ENCODE measurements around the gene CCND2.
A peak's percentile ranks its signal among the peaks of the same experiment; 100 is the strongest.

The CCND2 gene

GRCh38 chr12:4259099-4259498 lies 14.5 kb upstream of the CCND2 start:
- DNase-seq (ENCODE audit: insufficient read length) (no peak), FAIRE-seq (no peak)
- TF ChIP-seq TAF1 (IDR thresholded peaks at IDR 0.05; ENCODE audit: borderline replicate concordance, low read depth, low read length): no peak
- TF ChIP-seq POLR2AphosphoS5 (IDR thresholded peaks at IDR 0.05; ENCODE audit: low read depth, low read length): no peak
- no peak for TF ChIP-seq POLR2A (IDR thresholded peaks at IDR 0.05; ENCODE audit: low read depth, low read length)

DNA sequence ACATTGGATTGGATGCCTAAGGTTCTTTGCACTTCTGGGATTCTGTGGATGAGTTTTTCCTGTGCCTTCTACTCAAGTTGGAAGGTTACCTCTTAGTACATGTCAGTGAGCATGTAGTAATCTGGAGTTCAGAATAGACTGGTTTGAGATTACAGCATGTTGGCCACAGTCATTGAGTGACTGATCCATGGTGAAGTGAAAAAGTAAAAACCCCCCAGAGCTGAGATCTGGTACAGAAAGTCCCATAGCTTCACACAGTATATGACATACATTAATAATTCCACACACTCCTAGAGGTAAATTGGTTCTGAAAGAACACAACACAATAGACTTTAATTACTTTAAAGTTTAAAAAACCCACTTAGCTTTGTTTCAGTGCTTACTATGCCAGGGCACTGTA lies 11.9 kb upstream of the CCND2 start:
- TF ChIP-seq POLR2A (IDR thresholded peaks at IDR 0.05; ENCODE audit: low read depth, low read length) (no peak), TAF1 (IDR thresholded peaks at IDR 0.05; ENCODE audit: borderline replicate concordance, low read depth, low read length) (no peak), POLR2AphosphoS5 (IDR thresholded peaks at IDR 0.05; ENCODE audit: low read depth, low read length) (no peak)
- DNase-seq (ENCODE audit: insufficient read length) (no peak), FAIRE-seq (no peak)

GRCh38 chr12:4265280-4265679 lies 8.3 kb upstream of the CCND2 start:
- TF ChIP-seq POLR2A (IDR thresholded peaks at IDR 0.05; ENCODE audit: low read depth, low read length) (no peak), POLR2AphosphoS5 (IDR thresholded peaks at IDR 0.05; ENCODE audit: low read depth, low read length) (no peak), TAF1 (IDR thresholded peaks at IDR 0.05; ENCODE audit: borderline replicate concordance, low read depth, low read length) (no peak)
- DNase-seq (ENCODE audit: insufficient read length): no peak
- FAIRE-seq: no peak

- no peak for FAIRE-seq
- TF ChIP-seq TAF1 (IDR thresholded peaks at IDR 0.05; ENCODE audit: borderline replicate concordance, low read depth, low read length) (no peak), POLR2A (IDR thresholded peaks at IDR 0.05; ENCODE audit: low read depth, low read length) (no peak), POLR2AphosphoS5 (IDR thresholded peaks at IDR 0.05; ENCODE audit: low read depth, low read length) (no peak)
Measured at GRCh38 chr12:4266990-4267389, 6.6 kb upstream of the CCND2 start.

GRCh38 chr12:4267704-4268328 lies 5.7 kb upstream of the CCND2 start:
- DNase-seq (ENCODE audit: insufficient read length) (no peak), FAIRE-seq (no peak)
- TF ChIP-seq POLR2AphosphoS5 (IDR thresholded peaks at IDR 0.05; ENCODE audit: low read depth, low read length) (no peak), POLR2A (IDR thresholded peaks at IDR 0.05; ENCODE audit: low read depth, low read length) (no peak), TAF1 (IDR thresholded peaks at IDR 0.05; ENCODE audit: borderline replicate concordance, low read depth, low read length) (no peak)

More at GRCh38 chr12:4266990-4267389, 6.6 kb upstream of the CCND2 start:
- no peak for DNase-seq (ENCODE audit: insufficient read length)

GRCh38 chr12:4268329-4269181 lies 5.0 kb upstream of the CCND2 start:
- no peak for DNase-seq (ENCODE audit: insufficient read length)
- peak; percentile 84 for FAIRE-seq
- TF ChIP-seq TAF1 (IDR thresholded peaks at IDR 0.05; ENCODE audit: borderline replicate concordance, low read depth, low read length) (no peak), POLR2AphosphoS5 (IDR thresholded peaks at IDR 0.05; ENCODE audit: low read depth, low read length) (no peak), POLR2A (IDR thresholded peaks at IDR 0.05; ENCODE audit: low read depth, low read length) (no peak)

- FAIRE-seq (peak; percentile 75), DNase-seq (ENCODE audit: insufficient read length) (no peak)
- no peak; the same call in 1 of the 2 replicates for TF ChIP-seq POLR2AphosphoS5 (IDR thresholded peaks at IDR 0.05; ENCODE audit: low read depth, low read length)
- TF ChIP-seq TAF1 (IDR thresholded peaks at IDR 0.05; ENCODE audit: borderline replicate concordance, low read depth, low read length): 0 out of 2 replicates have a peak, but pooled peaks have one; percentile 18
- peak; percentile 47; the same call in 1 of the 2 replicates for TF ChIP-seq POLR2A (IDR thresholded peaks at IDR 0.05; ENCODE audit: low read depth, low read length)
Measured at GRCh38 chr12:4269279-4269991, 4.1 kb upstream of the CCND2 start.

DNA sequence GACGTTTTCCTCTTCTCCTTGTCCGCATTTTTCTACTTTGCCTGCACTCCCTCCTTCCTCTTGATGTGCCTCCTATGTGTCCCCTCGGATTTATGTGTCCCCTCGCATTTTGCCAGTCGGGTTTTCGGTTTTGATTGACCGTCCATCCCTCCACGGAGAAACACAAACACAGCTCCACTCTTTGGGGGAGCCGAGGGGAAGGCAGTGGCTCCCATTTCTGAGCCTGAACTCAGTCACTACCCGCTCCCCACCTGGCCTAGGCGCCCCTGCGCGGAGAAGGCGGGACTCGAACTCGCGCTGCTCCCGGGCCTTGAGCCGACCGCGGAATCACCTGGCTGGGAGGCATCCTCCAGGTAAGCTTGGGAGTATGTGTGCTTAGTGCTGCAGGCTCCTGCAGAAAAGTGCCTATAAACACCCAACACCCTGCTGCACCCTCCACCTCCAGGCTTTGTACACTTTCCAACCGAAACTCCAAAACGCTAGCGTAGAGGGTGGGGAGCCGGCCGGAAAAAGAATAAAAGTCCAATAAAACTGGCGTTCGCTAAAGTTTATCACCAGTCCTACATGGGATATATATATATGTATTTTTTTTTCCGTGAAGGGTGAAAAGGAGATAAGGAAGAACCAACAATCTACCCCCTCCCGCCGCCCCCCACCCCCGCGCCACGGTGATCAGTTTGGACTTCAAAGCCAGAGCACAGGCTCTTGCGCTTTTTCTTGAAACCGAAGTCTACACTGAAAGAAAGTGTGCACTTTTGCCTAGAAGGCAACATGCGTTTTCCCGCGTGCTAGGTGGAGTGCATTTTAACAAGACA lies 3.3 kb upstream of the CCND2 start:
- no peak for DNase-seq (ENCODE audit: insufficient read length)
- TF ChIP-seq POLR2A (IDR thresholded peaks at IDR 0.05; ENCODE audit: low read depth, low read length) (no peak), TAF1 (IDR thresholded peaks at IDR 0.05; ENCODE audit: borderline replicate concordance, low read depth, low read length) (no peak), POLR2AphosphoS5 (IDR thresholded peaks at IDR 0.05; ENCODE audit: low read depth, low read length) (no peak; the same call in 1 of the 2 replicates)
- FAIRE-seq: peak; percentile 67

DNA sequence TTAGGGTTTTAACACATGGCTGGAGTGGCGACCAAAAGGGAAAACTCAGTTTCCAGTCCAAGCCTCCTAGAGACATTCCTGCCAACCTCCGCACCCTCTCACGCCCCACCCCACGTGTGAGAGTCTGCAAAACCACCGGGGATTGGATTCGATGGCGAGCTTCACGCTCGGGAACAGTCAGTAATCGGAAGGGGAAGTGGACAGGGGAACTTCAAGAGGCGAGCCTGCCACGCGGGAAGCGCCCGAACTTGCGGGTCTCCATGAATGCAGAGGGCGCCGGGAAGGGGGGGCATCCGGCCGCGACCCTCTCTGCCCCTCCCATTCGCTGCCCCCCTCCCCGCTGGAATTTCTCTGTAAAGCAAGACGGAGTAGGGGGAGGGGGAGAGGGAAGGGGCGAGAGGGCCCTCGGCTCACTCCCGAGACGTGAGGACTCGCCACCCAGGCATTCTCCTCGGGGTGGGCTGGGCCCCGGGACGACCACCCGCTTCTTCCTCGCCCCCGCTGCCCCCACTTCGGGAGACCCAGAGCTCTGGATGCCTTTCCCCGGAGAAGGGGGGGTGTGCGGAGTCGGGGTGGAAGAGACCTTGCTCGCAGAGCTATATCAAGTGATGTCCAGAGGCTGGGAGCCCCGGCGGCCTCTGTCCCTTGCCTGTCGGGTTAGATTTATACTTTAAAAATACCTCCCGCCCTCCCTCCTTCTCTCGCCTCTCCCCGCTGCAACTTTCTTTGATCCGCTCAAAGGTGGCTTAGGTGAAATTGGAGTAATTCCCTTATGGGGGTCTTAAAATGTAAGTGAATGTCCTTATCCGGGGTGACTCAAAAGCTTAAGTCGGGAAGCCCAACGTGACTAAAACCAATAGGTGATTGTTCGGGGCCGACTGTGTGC lies 2.5 kb upstream of the CCND2 start:
- DNase-seq (ENCODE audit: insufficient read length) (no peak), FAIRE-seq (peak; percentile 94)
- TF ChIP-seq POLR2A (IDR thresholded peaks at IDR 0.05; ENCODE audit: low read depth, low read length) (no peak; the same call in 1 of the 2 replicates), TAF1 (IDR thresholded peaks at IDR 0.05; ENCODE audit: borderline replicate concordance, low read depth, low read length) (no peak), POLR2AphosphoS5 (IDR thresholded peaks at IDR 0.05; ENCODE audit: low read depth, low read length) (peak; percentile 32)

Data from GM12892 (cell line).